K562 (cell line): ENCODE results near the gene VEZF1. TPM values are rescaled to one million over a fixed set of nuclear protein-coding genes. Genes with fewer than 3 reads are reported as not detected.
A peak's percentile ranks its signal among the peaks of the same experiment; 100 is the strongest.

Experiments used
- ESRRA ChIP-seq: fragments of 450-650 bp; IDR thresholded peaks from 2 replicates; pipeline ENCODE4 v1.6.1; 2014; ENCODE audit warnings: low read depth, mild to moderate bottlenecking, moderate library complexity, borderline replicate concordance
- GTF3C2 ChIP-seq: IDR thresholded peaks from 3 replicates; pipeline ENCODE4 v1.6.1; 2011; ENCODE audit warnings: borderline replicate concordance, mild to moderate bottlenecking, moderate library complexity; ENCODE audit not compliant: insufficient read length; ENCODE audit errors: extremely low read depth
- HDAC3 ChIP-seq: fragments of 450-650 bp; IDR thresholded peaks from 2 replicates; pipeline ENCODE4 v1.6.1; 2018; ENCODE audit warnings: borderline replicate concordance, mild to moderate bottlenecking, moderate library complexity; ENCODE audit not compliant: partially characterized antibody
- HMBOX1 ChIP-seq: sonication (generic); IDR thresholded peaks from 2 replicates; pipeline ENCODE4 v1.6.1; 2016
- MCM5 ChIP-seq: fragments of 450-650 bp; IDR thresholded peaks from 2 replicates; pipeline ENCODE4 v1.6.1; 2016; ENCODE audit warnings: low read depth
- MLX ChIP-seq, 2 experiments: fragments of 450-650 bp in 1 of 2; sonication (generic) in 1 of 2; formaldehyde crosslinking; conservative IDR thresholded peaks; 2 replicates each; pipeline versions ENCODE4 v1.4.0 to v1.8.1; 2020 to 2022; ENCODE audit warnings: mild to moderate bottlenecking in 1 of 2, missing genetic modification reagents in 1 of 2
- MYC ChIP-seq, 2 experiments: fragments of 250-450 bp in 1 of 2; sonication (Bioruptor Pico) in 1 of 2; IDR thresholded peaks; 2 replicates each; pipeline versions ENCODE4 v1.5.1 to v1.6.1; 2012 to 2021; ENCODE audit warnings: low read depth in 2 of 2, borderline replicate concordance in 1 of 2, improper control_type of control experiment in 1 of 2, low read length in 1 of 2, mild to moderate bottlenecking in 1 of 2, moderate library complexity in 1 of 2
- NR1H2 ChIP-seq: sonication (generic); formaldehyde crosslinking; IDR thresholded peaks from 2 replicates; pipeline ENCODE4 v1.4.0; 2020; ENCODE audit warnings: mild to moderate bottlenecking, missing genetic modification reagents
- RREB1 ChIP-seq: fragments of 250-450 bp; sonication (Bioruptor Pico); IDR thresholded peaks from 2 replicates; pipeline ENCODE4 v1.4.0; 2020
- U2AF1 ChIP-seq: fragments of 200-400 bp; formaldehyde crosslinking; optimal IDR thresholded peaks from 2 replicates; pipeline ENCODE3; 2017; ENCODE audit warnings: mild to moderate bottlenecking, low read depth, low read length, moderate library complexity
- ZNF24 ChIP-seq: fragments of 450-650 bp; IDR thresholded peaks from 2 replicates; pipeline ENCODE4 v1.6.1; 2016
- ZNF436 ChIP-seq: fragments of 250-450, 450-650 bp; sonication (Bioruptor Pico); formaldehyde crosslinking; IDR thresholded peaks from 2 replicates; pipeline ENCODE4 v1.7.0; 2020; ENCODE audit warnings: mild to moderate bottlenecking
- ZNF512 ChIP-seq: IDR thresholded peaks from 2 replicates; pipeline ENCODE4 v1.6.1; 2016; ENCODE audit warnings: missing genetic modification characterization, missing compliant biosample characterization
- polyA plus RNA-seq, 8 experiments: library from polyadenylated mRNA; depleted of rRNA in 4 of 8; stranded (reverse) in 5 of 8; unstranded in 3 of 8; fragments of >200 nt; fragmentation: Nextera tagmentation in 2 of 8; fragmentation: Illumina TruSeq in 1 of 8; extraction: Ambion mirVana in 2 of 8; extraction: Trizol in 1 of 8; gene quantifications; 2 replicates each; pipeline versions ENCODE4 v1.2.1 to v1.2.3, GENCODE V29; 2011 to 2014; ENCODE audit warnings: inconsistent platforms in 1 of 8, missing spikeins in 1 of 8
- total RNA-seq, 7 experiments: library from RNA; depleted of rRNA in 6 of 7; stranded (reverse); fragments of >200 nt in 6 of 7; fragmentation: Illumina TruSeq in 2 of 7; extraction: Trizol in 2 of 7; gene quantifications; 2 replicates each; pipeline versions ENCODE4 v1.2.1 to v1.2.3, GENCODE V29; 2011 to 2021; ENCODE audit warnings: low replicate concordance in 1 of 7

VEZF1 gene
- total and polyA plus RNA-seq, 9 of the 15 experiments (the other 6 are each of a cell fraction or from before 2014, with no cell fraction given) = 9.5 to 33.4 (median 22.1) TPM

- TF ChIP-seq RREB1 (CRISPR knock-in tag) = no peak
- TF ChIP-seq ZNF24 = peak; percentile 99
- TF ChIP-seq U2AF1 = no peak
- no peak for TF ChIP-seq MCM5
- peak; percentile 81; the same call in 1 of the 2 replicates for TF ChIP-seq NR1H2
- peak; percentile 92 for TF ChIP-seq MYC (IDR thresholded peaks at IDR 0.05; ENCODE audit: low read depth, low read length)
- peak; percentile 88; the same call in 1 of the 2 replicates for TF ChIP-seq MYC (CRISPR knock-in tag; IDR thresholded peaks at IDR 0.05; ENCODE audit: borderline replicate concordance, low read depth)
- no peak for TF ChIP-seq ZNF512 (tag)
- TF ChIP-seq HDAC3 = peak; percentile 100
- TF ChIP-seq ESRRA = peak; percentile 79
- no peak for TF ChIP-seq HMBOX1
- TF ChIP-seq GTF3C2 = no peak
- peak in 1 of 2 experiments; percentile 61; a peak in 1 of 4 replicates for TF ChIP-seq MLX (CRISPR knock-in tag; conservative IDR thresholded peaks at IDR 0.05)
- no peak for TF ChIP-seq ZNF436
These were observed 19.1 kb upstream of the VEZF1 start, which contains the start of gene SRSF1 (continued) for GRCh38 chr17:58006924-58007780.
